A673 (cell line): Measurements from ENCODE around the gene JMJD7. TPM values are rescaled to one million over a fixed set of nuclear protein-coding genes. Genes with fewer than 3 reads are reported as not detected.

Experiments used
- BruUV-seq: library from RNA; stranded (reverse); fragments of 400-500 nt; replicated peaks from 2 replicates; lab custom pipeline; 2021; lab: Mats Ljungman, UMichigan
- CTCF ChIA-PET: fragments of 300-600 bp; sonication (Branson Sonifier 250); formaldehyde crosslinking; loops from one replicate; lab custom pipeline; 2022; ENCODE audit warnings: antibody characterized with exemption; lab: Charles Lee
- POLR2A ChIA-PET: fragments of 300-600 bp; sonication (Branson Sonifier 250); formaldehyde crosslinking; loops from one replicate; lab custom pipeline; 2022; ENCODE audit warnings: antibody characterized with exemption; ENCODE audit not compliant: low non-redundant PET; lab: Charles Lee
- DNase-seq: peaks from one replicate; pipeline ENCODE4 v3.0.0-alpha.2; 2015; ENCODE audit warnings: low spot score
- H3K27ac ChIP-seq: fragments of 200-600 bp; sonication (generic); 2 replicates; pipeline ENCODE4 v1.5.1; 2016; ENCODE audit warnings: mixed run types, low read depth, mild to moderate bottlenecking, mixed read lengths, antibody characterized with exemption, low read length; ENCODE audit not compliant: poor library complexity, severe bottlenecking
- H3K27me3 ChIP-seq: fragments of 200-600 bp; sonication (generic); replicated peaks from 2 replicates; pipeline ENCODE4 v1.6.1; 2017; ENCODE audit warnings: mixed run types, low read depth, mild to moderate bottlenecking, mixed read lengths, antibody characterized with exemption, low read length; ENCODE audit not compliant: insufficient read depth, poor library complexity
- H3K36me3 ChIP-seq: fragments of 200-600 bp; sonication (generic); 2 replicates; pipeline ENCODE4 v1.6.1; 2016; ENCODE audit warnings: mixed run types, mild to moderate bottlenecking, mixed read lengths, antibody characterized with exemption, low read length; ENCODE audit not compliant: insufficient read depth, poor library complexity, severe bottlenecking
- H3K4me1 ChIP-seq: fragments of 200-600 bp; sonication (generic); 2 replicates; pipeline ENCODE4 v1.6.1; 2017; ENCODE audit warnings: mixed run types, mild to moderate bottlenecking, mixed read lengths, antibody characterized with exemption, low read length; ENCODE audit not compliant: insufficient read depth, poor library complexity, severe bottlenecking
- H3K4me3 ChIP-seq: fragments of 200-600 bp; sonication (generic); 2 replicates; pipeline ENCODE4 v1.5.1; 2016; ENCODE audit warnings: low read depth, mixed run types, mild to moderate bottlenecking, mixed read lengths, low read length; ENCODE audit not compliant: poor library complexity, severe bottlenecking
- H3K9me3 ChIP-seq: fragments of 200-600 bp; sonication (generic); 2 replicates; pipeline ENCODE4 v1.6.1; 2016; ENCODE audit warnings: mixed run types, low read depth, mild to moderate bottlenecking, mixed read lengths, antibody characterized with exemption, low read length; ENCODE audit not compliant: poor library complexity, severe bottlenecking
- CTCF ChIP-seq: fragments of 300-800, 200-600 bp; sonication (generic); conservative IDR thresholded peaks from 2 replicates; pipeline ENCODE4 v1.5.1; 2017; ENCODE audit warnings: low read depth, mild to moderate bottlenecking, antibody characterized with exemption, low read length, moderate library complexity, mixed read lengths
- EZH2 ChIP-seq: fragments of 200-600 bp; sonication (generic); IDR thresholded peaks from 2 replicates; pipeline ENCODE4 v1.6.1; 2017; ENCODE audit warnings: borderline replicate concordance, low read depth, mild to moderate bottlenecking, mixed read lengths, antibody characterized with exemption, low read length; ENCODE audit not compliant: poor library complexity, severe bottlenecking
- intact Hi-C: fragments of 100-400 bp; cut with micrococcal nuclease; formaldehyde crosslinking; loops from one replicate; pipeline ENCODE4 v1.10.0; 2022; ENCODE audit not compliant: unreplicated experiment
- total RNA-seq: library from RNA; stranded (reverse); gene quantifications from 2 replicates; pipeline ENCODE4 v1.2.3, GENCODE V29; 2021

The JMJD7 gene
- total RNA-seq, 1 experiment from 2014 or later, result 18.8 TPM

GRCh38 chr15:41789662-41790061 is 38.2 kb upstream of the JMJD7 start:
- intact Hi-C loops, result no loop called here
- TF ChIP-seq EZH2 (no peak), CTCF (no peak)
- CTCF ChIA-PET, result no interaction called here

GRCh38 chr15:41790169-41790568 is 37.7 kb upstream of the JMJD7 start:
- TF ChIP-seq EZH2, result no peak
- no peak for TF ChIP-seq CTCF
- no peak overlapping the region for H3K27ac ChIP-seq
- ChIA-PET CTCF (no interaction called here), POLR2A (no interaction called here)
- intact Hi-C loops, result no loop called here
- no peaks in the 10 kb centered on the region for H3K27me3 ChIP-seq
- H3K4me3 ChIP-seq, result no peak overlapping the region
- no TSS peak for BruUV-seq
- H3K36me3 ChIP-seq, result no peaks in the 10 kb centered on the region
- peaks cover 30% of the 10 kb centered on the region for H3K4me1 ChIP-seq
- no peaks in the 10 kb centered on the region for H3K9me3 ChIP-seq
- DNase-seq, result no peak

More at GRCh38 chr15:41789662-41790061, 38.2 kb upstream of the JMJD7 start:
- H3K4me1 ChIP-seq, result peaks cover 29% of the 10 kb centered on the region
- POLR2A ChIA-PET, result interaction anchor here (0.7 kb wide), 1 partner anchor 152 kb away, joined by 3 read pairs; no protein-coding TSS in a partner anchor
- DNase-seq, result no peak
- no peak overlapping the region for H3K4me3 ChIP-seq
- BruUV-seq, result no TSS peak
- no peaks in the 10 kb centered on the region for H3K9me3 ChIP-seq
- H3K27me3 ChIP-seq, result no peaks in the 10 kb centered on the region
- H3K27ac ChIP-seq, result no peak overlapping the region
- no peaks in the 10 kb centered on the region for H3K36me3 ChIP-seq

GRCh38 chr15:41790756-41791546 is 36.9 kb upstream of the JMJD7 start:
- ChIA-PET POLR2A (no interaction called here), CTCF (interaction anchor here (0.5 kb wide), 1 partner anchor 259 kb away, joined by 5 read pairs; no protein-coding TSS in a partner anchor)
- intact Hi-C loops, result no loop called here
- TF ChIP-seq CTCF, result no peak
- no peak for TF ChIP-seq EZH2
- H3K4me1 ChIP-seq, result peaks cover 36% of the 10 kb centered on the region
- no peaks in the 10 kb centered on the region for H3K27me3 ChIP-seq
- H3K9me3 ChIP-seq, result no peaks in the 10 kb centered on the region
- no TSS peak for BruUV-seq
- peak overlapping the region; percentile 1 for H3K27ac ChIP-seq
- H3K4me3 ChIP-seq, result no peak overlapping the region
- DNase-seq, result no peak
- no peaks in the 10 kb centered on the region for H3K36me3 ChIP-seq
